ENCODE data around the gene SV2C.

GRCh38 chr5:76371960-76372322, 288.8 kb downstream of the SV2C start:
- TF ChIP-seq PATZ1 (CRISPR knock-in tag; IDR thresholded peaks at IDR 0.05; ENCODE audit: borderline replicate concordance), result no peak
- TF ChIP-seq TCF4 (CRISPR knock-in tag; IDR thresholded peaks at IDR 0.05; ENCODE audit: borderline replicate concordance), result no peak
- TF ChIP-seq CSDC2 (CRISPR knock-in tag; IDR thresholded peaks at IDR 0.05), result no peak
- no peak for TF ChIP-seq ZNF8 (CRISPR knock-in tag; IDR thresholded peaks at IDR 0.05)
- no peak for TF ChIP-seq BACH2 (CRISPR knock-in tag; IDR thresholded peaks at IDR 0.05; ENCODE audit: borderline replicate concordance)
- TF ChIP-seq CREB5 (CRISPR knock-in tag; IDR thresholded peaks at IDR 0.05; ENCODE audit: low read depth), result no peak
- TF ChIP-seq RARB (CRISPR knock-in tag; IDR thresholded peaks at IDR 0.05), result no peak
- no peak for TF ChIP-seq ZC3H10 (CRISPR knock-in tag; IDR thresholded peaks at IDR 0.05)
- no peak for TF ChIP-seq ZFP3 (CRISPR knock-in tag; IDR thresholded peaks at IDR 0.05)
- TF ChIP-seq ZNF565 (CRISPR knock-in tag; conservative IDR thresholded peaks at IDR 0.05; ENCODE audit: low read depth), result no peak
- TF ChIP-seq SNAI2 (CRISPR knock-in tag; IDR thresholded peaks at IDR 0.05), result no peak
- no peak for TF ChIP-seq ARNTL (CRISPR knock-in tag; IDR thresholded peaks at IDR 0.05; ENCODE audit: borderline replicate concordance, low read depth)

All from SK-N-SH treated with all-trans-retinoic acid at 6 μM for 48 hours (cell line).